DMS53 treated with DMSO at 0.1 percent for 48 hours (cell line): ENCODE results near the gene VPS33B.
"Not testable (repeated sequence)": the region's sequence is repeated elsewhere in the genome, so short reads cannot be mapped to it uniquely, and the experiment has no call there.

ENCODE experiments used
- DNase-seq: peaks from one replicate; lab custom pipeline; 2025; ENCODE audit not compliant: unreplicated experiment; lab: John Stamatoyannopoulos, UW

The VPS33B gene

GRCh38 chr15:91032919-91033803 lies 10.8 kb upstream of the VPS33B start:
- DNase-seq = peak; percentile 76

- no peak for DNase-seq
These were observed 9.4 kb upstream of the VPS33B start for GRCh38 chr15:91031796-91032195.

- no peak for DNase-seq
These were observed 5.3 kb upstream of the VPS33B start for GRCh38 chr15:91027677-91028076.

GRCh38 chr15:91023720-91024119 lies 1.3 kb upstream of the VPS33B start:
- DNase-seq = no peak

GRCh38 chr15:91022832-91023129 lies 387 bp upstream of the VPS33B start:
- DNase-seq = peak; percentile 22

- no peak for DNase-seq
These were observed 799 bp downstream of the VPS33B start for GRCh38 chr15:91021516-91022074.

- no peak for DNase-seq
These were observed 4.2 kb downstream of the VPS33B start for GRCh38 chr15:91018158-91018557.

GRCh38 chr15:91017716-91018115 lies 4.7 kb downstream of the VPS33B start:
- DNase-seq = no peak

GRCh38 chr15:91013701-91014100 lies 8.7 kb downstream of the VPS33B start:
- not testable (repeated sequence) for DNase-seq

- DNase-seq = no peak
These were observed 15.1 kb downstream of the VPS33B start for GRCh38 chr15:91007266-91007665.

- DNase-seq = no peak
These were observed 21.2 kb downstream of the VPS33B start for GRCh38 chr15:91001209-91001608.

- no peak for DNase-seq
These were observed 23.7 kb downstream of the VPS33B start for GRCh38 chr15:90998737-90999136.

- peak; percentile 86 for DNase-seq
These were observed 27.7 kb downstream of the VPS33B start, which contains the start of gene PRC1 for GRCh38 chr15:90994417-90995311. PRC1 (minus strand) TSS chr15:90994535; CDS start chr15:90994417, 118 bp downstream.

- DNase-seq = no peak
These were observed 28.4 kb downstream of the VPS33B start for GRCh38 chr15:90994059-90994416.

GRCh38 chr15:90991587-90992285 lies 30.7 kb downstream of the VPS33B start:
- no peak for DNase-seq

GRCh38 chr15:90990446-90990845 lies 31.9 kb downstream of the VPS33B start:
- DNase-seq = no peak

- no peak for DNase-seq
These were observed 33.2 kb downstream of the VPS33B start for GRCh38 chr15:90989040-90989768.

- DNase-seq = no peak
These were observed 34.1 kb downstream of the VPS33B start for GRCh38 chr15:90988296-90988695.

- no peak for DNase-seq
These were observed 34.7 kb downstream of the VPS33B start for GRCh38 chr15:90987561-90988141.
